NCI-H524 treated with DMSO at 0.1 percent for 48 hours (cell line): Measurements from ENCODE around the gene IGFBP1.
"Not testable (repeated sequence)": the region's sequence is repeated elsewhere in the genome, so short reads cannot be mapped to it uniquely, and the experiment has no call there.

ENCODE experiments used
- DNase-seq: peaks from one replicate; lab custom pipeline; 2025; lab: John Stamatoyannopoulos, UW

The IGFBP1 gene

DNA sequence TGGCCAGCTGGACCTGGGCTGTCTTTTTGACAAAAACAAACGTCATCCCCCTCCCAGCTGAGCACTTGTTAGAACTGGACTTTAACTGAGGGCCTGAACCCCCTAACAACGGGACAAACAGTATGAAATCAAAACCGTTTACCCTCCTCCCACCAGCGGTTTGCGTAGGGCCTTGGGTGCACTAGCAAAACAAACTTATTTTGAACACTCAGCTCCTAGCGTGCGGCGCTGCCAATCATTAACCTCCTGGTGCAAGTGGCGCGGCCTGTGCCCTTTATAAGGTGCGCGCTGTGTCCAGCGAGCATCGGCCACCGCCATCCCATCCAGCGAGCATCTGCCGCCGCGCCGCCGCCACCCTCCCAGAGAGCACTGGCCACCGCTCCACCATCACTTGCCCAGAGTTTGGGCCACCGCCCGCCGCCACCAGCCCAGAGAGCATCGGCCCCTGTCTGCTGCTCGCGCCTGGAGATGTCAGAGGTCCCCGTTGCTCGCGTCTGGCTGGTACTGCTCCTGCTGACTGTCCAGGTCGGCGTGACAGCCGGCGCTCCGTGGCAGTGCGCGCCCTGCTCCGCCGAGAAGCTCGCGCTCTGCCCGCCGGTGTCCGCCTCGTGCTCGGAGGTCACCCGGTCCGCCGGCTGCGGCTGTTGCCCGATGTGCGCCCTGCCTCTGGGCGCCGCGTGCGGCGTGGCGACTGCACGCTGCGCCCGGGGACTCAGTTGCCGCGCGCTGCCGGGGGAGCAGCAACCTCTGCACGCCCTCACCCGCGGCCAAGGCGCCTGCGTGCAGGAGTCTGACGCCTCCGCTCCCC lies at the start of gene IGFBP1:
Gene IGFBP1, plus strand, starts transcription at position 304 of the 808 bp plus-strand sequence. Its CDS starts 165 bp downstream, at position 469.
- DNase-seq = no peak

DNA sequence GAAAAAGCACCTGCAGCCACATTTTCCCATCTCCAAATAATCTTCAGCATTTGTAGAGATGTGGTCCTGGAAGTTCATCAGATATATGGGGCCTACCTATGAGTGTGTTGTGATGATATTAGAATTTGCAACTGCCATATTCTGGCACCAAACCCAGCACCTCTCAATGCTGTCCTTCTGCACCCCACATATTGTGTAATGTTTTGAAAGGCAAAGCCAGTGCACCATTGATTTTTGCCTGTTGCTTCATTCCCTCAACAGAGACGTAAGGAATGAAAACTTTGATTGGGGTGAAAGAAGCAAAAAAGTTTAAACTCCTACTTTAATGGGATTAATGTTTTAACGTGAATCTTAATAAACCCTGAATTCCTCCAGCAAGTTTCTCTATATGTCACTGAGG lies 49.4 kb upstream of the IGFBP1 start:
- not testable (repeated sequence) for DNase-seq

DNA sequence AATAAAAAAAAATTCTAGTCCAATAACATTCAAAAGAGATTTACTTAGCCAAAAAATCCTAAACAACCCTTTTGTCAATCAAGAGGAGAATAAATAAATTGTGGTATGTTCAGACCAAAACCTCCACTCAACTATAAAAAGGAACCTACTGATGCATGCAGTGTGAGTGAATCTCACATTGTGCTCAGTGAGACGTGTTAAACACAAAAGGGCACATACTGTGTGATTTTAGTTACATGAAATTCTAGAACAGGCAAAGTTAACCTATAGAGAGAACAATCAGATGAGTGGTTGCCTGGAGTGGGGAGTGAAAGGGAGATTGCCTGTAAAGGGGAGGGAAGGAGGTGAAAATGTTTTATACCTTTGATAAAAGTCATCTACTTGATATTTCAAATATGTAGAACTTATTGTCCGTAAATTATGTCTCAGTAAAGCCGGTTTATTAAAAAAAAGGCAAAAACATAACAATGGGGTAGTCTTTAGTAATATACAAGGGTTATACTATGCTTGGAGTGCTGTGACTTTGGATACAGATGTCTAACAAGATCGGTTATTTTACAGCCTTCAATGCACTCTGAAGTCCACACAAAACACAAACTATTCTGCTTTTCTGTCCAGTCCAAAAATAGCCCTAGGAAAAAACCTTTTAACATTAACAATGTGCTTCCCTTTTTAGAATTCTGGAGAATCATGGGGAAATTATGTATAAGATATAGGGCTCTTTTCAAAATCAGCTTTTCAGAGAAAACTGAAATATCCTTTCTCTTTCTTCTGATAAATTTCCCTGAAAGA lies 46.2 kb upstream of the IGFBP1 start:
- not testable (repeated sequence) for DNase-seq

DNA sequence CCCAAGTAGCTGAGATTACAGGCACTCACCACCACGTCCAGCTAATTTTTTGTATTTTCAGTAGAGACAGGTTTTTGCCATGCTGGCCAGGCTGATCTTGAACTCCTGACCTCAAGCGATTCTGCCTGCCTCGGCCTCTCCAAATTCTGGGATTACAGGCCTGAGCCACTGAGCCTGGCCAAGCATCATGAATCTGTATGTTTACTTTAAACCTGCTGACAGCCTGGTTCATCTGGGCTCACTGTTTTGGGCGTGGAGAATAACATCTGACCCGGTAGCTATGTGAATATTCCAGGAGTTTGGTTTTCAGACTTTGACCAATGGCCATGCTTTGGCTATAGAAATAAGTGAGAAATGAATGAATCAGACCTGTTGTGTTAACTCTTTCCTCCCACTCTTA lies 41.8 kb upstream of the IGFBP1 start:
- DNase-seq = not testable (repeated sequence)

DNA sequence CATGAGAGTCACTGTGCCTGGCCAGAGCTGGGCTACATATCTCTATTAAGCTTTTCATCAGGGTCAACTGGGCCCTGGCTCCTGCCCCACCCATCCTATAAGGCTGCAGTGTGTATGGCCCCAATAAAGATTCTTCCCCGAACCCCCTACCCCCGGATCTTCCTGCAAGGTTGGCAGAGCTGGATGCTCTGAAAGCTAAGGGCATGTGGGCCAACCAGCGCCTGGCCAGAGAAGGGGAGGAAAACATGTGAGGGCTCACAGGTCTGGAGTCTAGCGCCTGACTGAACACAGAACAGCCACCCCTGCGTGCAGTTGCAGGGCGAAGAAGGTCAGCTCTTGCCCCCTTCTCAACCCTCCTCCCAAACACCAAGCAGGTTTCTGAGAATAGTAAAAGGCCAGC lies 39.6 kb upstream of the IGFBP1 start:
- DNase-seq = not testable (repeated sequence)

DNA sequence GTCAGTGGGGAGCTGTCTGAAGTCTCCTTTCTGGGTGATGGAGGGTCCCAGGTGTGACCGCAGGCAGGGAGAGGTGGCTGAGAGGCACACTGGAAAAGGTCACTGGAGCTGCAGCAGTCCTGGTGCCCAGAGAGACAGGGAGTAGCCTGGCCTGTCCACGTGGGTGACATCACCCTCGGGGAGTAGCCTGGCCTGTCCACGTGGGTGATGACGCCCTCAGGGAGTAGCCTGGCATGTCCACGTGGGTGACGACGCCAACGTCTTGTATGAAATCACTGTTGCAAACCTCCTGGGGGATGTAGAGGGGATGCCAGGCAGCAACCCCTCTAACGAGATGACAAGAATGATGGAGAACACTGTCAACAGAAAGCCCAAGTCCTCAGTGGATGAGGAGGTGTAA lies 35.3 kb upstream of the IGFBP1 start:
- not testable (repeated sequence) for DNase-seq

DNA sequence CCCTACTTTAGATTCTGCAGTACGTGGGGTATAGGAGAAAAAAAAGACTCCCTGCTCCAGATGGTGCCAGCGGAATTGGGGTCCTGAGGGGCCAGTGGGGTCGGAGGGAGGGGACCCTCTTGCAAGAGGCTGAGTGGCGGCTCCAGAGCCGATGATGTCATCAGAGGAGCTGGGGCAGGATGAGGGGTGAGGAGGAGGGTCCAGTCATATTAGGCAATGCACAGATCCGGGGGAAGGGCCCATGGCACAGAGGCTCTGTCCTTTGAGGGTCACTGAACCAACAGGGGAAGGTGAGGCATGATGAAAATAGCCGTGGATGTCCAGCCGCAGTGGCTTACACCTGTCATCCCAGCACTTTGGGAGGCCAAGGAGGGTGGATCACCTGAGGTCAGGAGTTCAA lies 34.8 kb upstream of the IGFBP1 start:
- DNase-seq = not testable (repeated sequence)

DNA sequence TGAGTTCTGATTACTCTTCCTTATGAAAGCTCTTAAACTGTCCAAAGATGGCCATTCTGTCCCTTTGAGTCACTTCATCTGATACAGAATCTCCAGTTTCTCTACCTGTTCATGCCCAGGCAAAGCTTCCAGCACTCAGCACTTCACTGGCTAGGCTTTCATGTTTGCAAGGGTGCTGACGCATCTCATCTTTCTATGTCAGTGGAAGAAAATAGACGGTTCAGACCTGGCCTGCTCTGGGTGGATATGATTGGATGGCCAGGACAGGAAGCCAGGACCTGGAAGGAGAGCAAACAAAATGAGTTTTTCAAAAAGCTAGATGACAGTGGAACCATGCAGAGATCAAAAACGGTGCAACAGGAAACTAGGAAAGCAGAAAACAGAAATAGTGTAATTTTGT lies 32.6 kb upstream of the IGFBP1 start:
- not testable (repeated sequence) for DNase-seq

DNA sequence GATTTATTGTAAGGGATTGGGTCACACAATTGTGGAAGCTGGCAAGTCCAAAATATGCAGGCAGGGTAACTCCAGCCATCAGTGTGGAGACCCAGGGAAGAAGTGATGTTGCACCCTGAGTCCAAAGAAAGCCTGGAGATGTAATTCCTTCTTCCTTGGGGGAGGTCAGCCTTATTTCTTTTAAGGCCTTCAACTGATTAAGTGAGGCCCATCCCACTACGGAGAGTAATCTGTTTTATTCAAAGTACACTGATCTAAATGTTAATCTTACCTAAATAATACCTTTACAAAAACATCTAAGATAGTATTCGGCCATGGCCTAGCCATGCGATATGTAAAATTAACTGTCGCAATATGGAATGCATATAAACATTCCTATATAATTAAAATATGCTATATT lies 31.4 kb upstream of the IGFBP1 start:
- DNase-seq = not testable (repeated sequence)

DNA sequence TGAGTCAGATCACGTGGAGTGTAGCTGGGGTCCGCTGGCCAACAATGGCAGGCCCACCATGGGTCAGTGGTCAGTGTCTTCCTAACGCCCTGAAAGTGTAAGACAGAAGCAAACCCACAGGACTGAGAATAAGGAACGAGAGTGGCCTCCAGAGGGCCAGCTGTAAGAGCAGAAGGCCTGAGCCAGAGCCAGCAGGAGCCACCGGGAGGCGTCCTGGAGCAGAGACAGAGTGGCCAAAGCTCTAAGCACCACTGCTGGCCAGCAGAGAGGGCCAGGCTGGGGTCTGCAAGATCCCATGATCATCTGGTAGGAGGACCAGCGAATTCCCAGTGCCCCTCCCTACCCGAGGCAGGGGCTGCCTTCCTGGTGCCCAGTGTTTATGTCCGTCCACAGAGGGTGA lies 24.6 kb upstream of the IGFBP1 start:
- DNase-seq = no peak

DNA sequence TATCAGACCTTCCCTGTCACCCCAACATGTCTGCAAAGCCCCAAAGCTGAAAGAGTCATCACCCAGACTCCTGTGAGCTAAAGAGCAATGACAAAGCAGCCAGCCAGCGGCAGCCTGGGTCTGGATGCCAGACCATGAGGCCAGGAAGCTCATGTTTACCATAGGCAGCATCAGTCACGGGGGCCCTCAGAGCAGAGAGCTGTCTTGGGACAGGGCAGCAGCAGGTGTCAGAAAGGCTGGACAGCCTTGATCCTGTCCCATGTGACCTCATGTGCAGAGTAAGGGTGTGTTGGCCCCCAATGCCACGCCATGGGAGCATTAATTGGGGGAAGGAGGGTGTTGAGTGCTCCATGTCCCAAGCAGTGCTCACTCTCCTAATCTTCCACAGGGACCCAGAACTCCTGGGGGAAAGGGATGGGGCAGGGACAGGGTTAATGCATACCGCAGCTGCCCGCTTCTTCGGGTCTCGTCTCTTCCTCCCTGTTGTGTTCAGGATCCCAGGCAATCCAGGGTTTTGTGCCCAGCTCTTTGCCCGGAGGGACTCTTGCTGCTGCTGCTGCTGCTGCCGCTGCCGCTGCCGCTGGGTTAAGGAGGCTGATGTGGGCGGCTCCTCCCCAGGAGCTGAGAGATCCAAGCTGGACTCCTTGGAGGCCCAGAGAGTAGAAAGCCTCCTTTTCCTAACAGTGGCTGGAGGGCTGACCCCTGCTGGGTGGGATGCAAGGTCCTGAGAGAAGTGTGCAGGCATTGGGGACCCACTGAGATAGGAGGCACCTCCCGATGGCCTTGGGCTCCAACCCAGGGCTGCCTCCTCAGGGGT lies 22.5 kb upstream of the IGFBP1 start:
- DNase-seq = no peak

DNA sequence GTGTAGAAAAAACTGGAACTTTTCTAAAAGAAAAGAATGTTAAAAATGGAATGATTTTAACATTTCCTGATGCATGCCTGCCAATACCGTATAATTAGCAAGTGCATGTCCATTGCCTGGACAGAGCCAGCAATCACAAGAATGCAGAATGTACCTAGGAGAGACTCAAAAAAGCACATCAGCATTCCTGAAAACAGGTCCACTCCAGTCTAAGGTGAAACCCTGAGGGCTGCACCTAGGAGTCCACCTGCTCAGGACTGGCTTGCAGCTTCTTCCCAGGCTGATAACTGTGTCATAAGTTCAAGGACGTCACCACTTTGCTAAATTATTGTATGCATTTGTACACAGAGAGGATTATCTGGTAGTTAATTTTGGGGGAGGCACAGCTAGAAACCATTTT lies 20.8 kb upstream of the IGFBP1 start:
- DNase-seq = no peak

DNA sequence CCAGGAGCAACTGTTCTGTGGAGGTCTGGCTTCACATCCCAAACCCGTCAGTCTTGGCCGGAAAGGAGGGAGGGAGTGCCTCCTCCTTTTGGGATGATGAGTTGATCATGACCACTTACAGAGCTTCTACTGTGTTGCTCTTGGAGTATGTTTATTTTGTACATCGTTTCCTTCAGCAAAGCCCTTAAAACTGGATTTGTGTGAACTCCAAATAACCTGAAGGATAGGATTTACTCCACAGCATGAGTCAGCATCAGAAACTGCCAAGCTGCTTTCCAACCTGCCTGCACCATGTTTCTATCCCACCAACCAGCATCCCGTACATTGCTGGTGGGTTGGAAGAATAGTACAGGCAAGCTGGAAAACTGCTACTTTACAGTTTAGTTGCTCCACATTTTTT lies 18.9 kb upstream of the IGFBP1 start:
- no peak for DNase-seq

DNA sequence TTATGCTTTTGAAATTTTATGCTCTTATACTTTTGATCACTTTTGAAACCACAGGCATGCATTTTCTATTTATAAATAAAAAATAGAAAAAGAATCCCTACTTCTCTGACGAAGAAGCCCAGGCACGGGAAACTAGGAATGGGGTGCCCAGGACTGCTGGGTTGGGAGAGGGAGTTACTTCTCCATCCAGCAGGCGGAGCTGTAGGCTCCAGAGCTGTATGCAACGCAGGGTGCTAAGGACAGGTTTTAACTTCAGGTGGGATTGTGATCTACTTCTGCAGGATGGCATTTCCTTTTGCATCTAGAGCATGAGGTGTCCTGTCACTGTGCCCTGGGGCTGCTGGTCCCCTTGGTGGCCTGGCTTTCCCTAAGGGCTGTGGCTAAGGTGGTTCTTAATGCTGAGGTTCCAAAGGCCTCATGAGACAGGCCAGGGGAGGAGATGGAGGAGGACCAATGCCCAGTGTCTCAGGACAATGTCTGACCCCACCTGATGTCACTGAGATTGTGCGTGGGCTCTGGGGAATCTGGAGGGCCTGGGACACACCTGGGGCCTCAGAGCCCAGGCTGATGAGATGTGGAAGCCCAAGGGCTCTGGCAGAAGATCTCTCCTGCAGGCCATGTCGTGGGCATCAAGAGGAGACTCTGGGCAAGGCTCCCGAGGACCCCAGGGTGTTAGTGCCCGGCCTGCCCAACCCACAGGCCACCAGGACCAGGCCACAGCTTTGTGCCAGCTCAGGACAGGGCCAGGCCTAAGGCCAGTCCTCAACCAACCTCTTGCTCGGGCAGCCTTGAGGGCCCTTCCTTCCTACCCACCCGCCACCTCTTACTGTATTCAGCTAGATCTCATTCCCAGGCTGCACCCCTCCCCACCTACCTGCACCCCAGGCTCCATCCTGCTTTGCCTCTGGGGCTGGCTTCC lies 15.9 kb upstream of the IGFBP1 start:
- no peak for DNase-seq

DNA sequence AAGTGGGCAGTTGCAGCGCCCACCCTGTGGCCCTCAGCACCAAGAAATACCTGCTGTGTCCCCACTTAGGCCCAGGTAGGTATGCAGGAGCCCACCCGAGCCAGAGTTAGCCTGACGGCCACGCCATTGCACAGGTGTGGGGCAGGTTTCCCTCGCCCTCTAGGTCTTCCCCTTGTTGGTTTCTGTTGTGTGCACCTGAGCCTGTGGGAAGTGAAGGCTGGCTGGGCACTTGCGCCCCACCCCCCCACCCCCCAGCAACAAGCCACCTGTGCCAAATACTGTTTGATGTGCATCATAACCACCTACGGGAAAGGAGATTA lies 15.3 kb upstream of the IGFBP1 start, which contains the start of gene CCDC201:
Gene CCDC201, minus strand, starts transcription at position 48 of the 320 bp plus-strand sequence. CDS start 75 bp downstream, outside the sequence.
- no peak for DNase-seq

DNA sequence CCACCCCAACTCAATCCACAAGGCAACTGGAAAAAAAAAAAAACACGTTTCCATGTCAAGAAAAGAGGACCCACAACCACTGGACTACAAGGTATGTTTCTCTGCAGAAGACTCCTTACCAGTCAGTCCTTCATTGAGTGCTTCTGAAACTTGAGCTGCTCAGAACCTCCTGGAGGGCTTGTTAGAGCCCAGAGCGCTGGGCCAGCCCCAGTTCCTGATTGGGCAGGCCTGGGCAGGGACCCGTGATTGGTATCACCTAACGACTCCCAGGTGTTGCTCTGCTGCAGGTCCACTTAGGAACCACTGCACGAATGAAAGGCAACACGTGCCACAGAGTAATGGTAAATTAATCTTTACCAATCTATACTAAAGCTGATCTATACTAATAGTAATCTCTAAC lies 14.9 kb upstream of the IGFBP1 start:
- DNase-seq = no peak

DNA sequence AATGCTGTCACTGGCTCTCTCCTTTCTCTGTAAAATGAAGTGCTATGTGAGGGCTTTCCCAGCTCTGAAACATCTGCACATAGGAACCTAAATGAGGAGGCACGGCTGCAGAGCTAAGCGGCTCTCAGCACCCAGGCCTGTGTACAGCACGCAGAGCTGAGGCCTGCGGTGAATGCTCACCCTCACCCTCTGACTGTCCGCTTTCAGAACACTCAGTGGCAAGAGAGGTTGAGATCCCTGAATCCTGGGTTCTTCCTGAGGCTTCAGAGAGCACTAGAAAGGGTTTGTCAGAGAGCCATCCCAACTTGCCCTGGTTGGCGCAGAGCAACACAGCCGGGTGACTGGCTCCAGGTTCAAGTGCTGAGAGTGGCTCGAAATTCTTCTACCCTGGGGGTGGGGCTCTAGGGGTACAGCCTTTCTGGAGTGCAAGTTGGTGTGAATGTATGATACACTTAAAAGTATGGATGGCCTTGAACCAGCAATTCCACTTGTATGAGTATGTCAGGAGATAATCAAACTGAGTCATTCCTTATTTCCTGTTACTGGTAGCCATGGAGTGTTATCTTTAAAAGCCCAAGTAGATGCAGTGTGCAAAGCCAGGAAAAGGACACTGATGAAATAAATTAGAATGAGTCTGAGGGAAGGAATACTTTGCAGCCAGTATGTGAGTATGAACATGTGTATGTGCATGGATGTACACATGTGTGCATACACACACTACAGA lies 13.7 kb upstream of the IGFBP1 start:
- DNase-seq = no peak

DNA sequence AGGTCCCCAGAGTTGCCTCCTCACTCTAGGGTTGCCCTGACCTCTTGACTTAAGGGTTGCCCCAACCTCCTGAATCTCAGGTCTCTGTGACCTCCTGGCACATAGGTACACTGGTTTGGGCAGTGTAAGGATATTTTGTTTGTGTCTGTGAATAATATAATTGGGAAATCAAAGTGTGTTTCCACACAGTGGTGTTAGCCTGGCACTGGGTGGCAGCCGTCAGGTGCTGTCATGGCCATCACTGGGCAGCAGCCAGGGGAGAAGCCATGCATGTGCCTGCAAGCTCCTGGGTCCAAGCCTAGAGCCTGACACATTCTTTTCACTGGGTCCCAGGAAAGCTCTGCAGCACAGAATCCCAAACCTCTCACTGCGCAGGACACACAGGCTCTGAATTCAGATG lies 11.8 kb upstream of the IGFBP1 start:
- DNase-seq = no peak

DNA sequence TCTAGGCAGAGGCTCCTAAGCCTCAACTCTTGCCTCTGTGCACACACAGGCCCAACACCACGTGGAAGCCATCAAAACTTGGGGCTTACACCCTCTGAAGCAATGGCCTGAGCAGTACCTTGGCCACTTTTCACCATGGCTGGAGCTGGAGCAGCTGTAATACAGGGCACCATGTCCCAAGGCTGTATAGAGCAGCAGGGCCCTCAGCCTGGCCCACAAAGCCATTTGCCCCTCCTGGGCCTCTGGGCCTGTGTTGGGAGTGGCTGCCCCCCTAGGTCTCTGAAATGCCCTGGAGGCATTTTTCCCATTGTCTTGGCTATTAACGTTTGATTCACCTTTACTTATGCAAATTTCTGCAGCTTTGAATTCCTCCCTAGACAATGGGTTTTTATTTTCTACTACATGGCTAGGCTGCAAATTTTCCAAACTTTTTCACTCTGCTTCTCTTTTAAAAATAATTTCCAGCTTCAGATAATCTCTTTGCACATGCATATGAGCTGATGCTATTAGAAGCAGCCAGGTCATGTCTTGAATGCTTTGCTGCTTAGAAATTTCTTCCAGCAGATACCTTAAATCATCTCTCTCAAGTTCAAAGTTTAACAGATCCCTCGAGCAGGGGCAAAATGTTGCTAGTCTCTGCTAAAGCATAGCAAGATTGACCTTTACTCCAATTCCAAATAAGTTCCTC lies 9.7 kb upstream of the IGFBP1 start:
- DNase-seq = no peak

DNA sequence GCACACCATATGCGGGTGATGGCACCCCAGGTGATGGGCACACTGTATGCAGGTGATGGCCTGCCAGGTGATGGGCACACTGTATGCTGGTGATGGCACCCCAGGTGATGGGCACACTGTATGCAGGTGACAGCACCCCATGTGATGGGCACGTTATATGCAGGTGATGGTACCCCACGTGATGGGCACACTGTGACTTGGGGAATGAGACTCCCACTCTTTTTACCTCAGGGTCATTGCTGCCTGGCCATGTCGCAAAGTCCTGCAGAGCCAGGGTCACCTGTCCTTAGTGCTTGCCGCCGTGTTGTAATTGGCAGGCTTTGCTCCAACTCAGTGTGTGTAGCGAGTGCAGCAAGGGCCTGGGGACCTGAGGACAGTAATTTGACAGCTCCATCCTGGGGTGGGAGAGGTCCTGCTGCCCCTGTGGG lies 7.8 kb upstream of the IGFBP1 start:
- no peak for DNase-seq
